ENCODE data around the gene PPARG. TPM values are rescaled to one million over a fixed set of nuclear protein-coding genes. Genes with fewer than 3 reads are reported as not detected.
A peak's percentile ranks its signal among the peaks of the same experiment; 100 is the strongest.

The PPARG gene
- total and polyA plus RNA-seq, 2 experiments from 2014 or later: 0.15 to 0.42 TPM

- no peak for TF ChIP-seq CTCF (conservative IDR thresholded peaks at IDR 0.05; ENCODE audit: low read depth in 2 of 2)
These were observed 135.9 kb downstream of the PPARG start (continued) for GRCh38 chr3:12424635-12425319.

DNA sequence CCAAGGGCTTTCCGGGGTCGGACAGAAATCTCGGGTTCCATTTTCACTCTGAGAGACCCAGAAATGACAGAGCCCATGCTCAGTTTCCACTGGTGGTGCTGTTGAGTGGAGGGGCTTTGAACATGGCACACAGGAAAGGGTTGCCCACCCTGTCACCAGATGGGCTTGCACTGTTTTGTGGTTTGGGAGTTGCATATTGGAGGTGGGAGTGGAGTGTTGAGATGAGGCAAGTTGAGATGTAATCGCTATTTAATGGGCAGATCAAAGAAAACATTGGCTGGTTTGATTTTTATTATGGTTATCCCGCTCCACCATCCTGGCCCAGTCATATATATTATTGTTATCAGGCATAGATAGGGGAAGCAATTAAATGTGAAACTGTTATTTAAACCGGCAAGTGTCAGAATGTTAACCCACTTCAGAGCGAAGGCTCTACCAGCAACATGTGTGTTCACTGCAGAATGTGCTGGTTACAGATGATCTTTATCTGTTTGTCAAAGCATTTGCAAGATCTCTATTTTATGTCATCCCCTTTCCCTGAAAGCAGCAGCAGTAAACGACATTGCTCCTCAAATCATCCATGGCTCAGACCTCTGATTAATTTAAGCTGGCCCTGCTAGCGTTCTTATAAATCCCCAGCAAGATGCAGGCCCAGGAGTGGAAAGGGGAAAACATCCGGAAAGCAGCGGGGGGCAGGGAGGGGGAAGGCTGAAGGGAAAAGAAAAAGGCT lies 137.1 kb downstream of the PPARG start:
- H3K79me2 ChIP-seq (replicated peaks; ENCODE audit: insufficient read depth): no peaks in the 10 kb centered on the region
- H3K27me3 ChIP-seq (ENCODE audit: insufficient read depth): no peaks in the 10 kb centered on the region
- peak overlapping the region; percentile 22; the same call in 2 of the 3 replicates for H3K4me3 Mint-ChIP-seq
- peaks cover 46% of the 10 kb centered on the region for H3K4me1 Mint-ChIP-seq
- H3K27me3 Mint-ChIP-seq (ENCODE audit: insufficient read depth, low read depth, poor library complexity): peaks cover 10% of the 10 kb centered on the region
- H3K9me3 Mint-ChIP-seq: no peaks in the 10 kb centered on the region
- no peaks in the 10 kb centered on the region for H3K36me3 Mint-ChIP-seq (ENCODE audit: low read depth)
- no peaks in the 10 kb centered on the region for H3F3A ChIP-seq (replicated peaks; ENCODE audit: low read depth)
- H3K4me1 ChIP-seq (ENCODE audit: insufficient read depth): peaks cover 38% of the 10 kb centered on the region
- H4K20me1 ChIP-seq (replicated peaks; ENCODE audit: insufficient read depth): no peaks in the 10 kb centered on the region
- peak overlapping the region; percentile 47 for H2AFZ ChIP-seq
- no peak overlapping the region for H3K27ac ChIP-seq (ENCODE audit: low read depth)
- no peak overlapping the region for H3K27ac Mint-ChIP-seq
- peak; percentile 33; the same call in 2 of the 3 replicates for ATAC-seq
- H3K9me2 ChIP-seq (ENCODE audit: insufficient read depth): no peaks in the 10 kb centered on the region; the same call in 1 of the 2 replicates
- peak; percentile 56 for DNase-seq (ENCODE audit: low spot score)
- TF ChIP-seq, protein P1, sequence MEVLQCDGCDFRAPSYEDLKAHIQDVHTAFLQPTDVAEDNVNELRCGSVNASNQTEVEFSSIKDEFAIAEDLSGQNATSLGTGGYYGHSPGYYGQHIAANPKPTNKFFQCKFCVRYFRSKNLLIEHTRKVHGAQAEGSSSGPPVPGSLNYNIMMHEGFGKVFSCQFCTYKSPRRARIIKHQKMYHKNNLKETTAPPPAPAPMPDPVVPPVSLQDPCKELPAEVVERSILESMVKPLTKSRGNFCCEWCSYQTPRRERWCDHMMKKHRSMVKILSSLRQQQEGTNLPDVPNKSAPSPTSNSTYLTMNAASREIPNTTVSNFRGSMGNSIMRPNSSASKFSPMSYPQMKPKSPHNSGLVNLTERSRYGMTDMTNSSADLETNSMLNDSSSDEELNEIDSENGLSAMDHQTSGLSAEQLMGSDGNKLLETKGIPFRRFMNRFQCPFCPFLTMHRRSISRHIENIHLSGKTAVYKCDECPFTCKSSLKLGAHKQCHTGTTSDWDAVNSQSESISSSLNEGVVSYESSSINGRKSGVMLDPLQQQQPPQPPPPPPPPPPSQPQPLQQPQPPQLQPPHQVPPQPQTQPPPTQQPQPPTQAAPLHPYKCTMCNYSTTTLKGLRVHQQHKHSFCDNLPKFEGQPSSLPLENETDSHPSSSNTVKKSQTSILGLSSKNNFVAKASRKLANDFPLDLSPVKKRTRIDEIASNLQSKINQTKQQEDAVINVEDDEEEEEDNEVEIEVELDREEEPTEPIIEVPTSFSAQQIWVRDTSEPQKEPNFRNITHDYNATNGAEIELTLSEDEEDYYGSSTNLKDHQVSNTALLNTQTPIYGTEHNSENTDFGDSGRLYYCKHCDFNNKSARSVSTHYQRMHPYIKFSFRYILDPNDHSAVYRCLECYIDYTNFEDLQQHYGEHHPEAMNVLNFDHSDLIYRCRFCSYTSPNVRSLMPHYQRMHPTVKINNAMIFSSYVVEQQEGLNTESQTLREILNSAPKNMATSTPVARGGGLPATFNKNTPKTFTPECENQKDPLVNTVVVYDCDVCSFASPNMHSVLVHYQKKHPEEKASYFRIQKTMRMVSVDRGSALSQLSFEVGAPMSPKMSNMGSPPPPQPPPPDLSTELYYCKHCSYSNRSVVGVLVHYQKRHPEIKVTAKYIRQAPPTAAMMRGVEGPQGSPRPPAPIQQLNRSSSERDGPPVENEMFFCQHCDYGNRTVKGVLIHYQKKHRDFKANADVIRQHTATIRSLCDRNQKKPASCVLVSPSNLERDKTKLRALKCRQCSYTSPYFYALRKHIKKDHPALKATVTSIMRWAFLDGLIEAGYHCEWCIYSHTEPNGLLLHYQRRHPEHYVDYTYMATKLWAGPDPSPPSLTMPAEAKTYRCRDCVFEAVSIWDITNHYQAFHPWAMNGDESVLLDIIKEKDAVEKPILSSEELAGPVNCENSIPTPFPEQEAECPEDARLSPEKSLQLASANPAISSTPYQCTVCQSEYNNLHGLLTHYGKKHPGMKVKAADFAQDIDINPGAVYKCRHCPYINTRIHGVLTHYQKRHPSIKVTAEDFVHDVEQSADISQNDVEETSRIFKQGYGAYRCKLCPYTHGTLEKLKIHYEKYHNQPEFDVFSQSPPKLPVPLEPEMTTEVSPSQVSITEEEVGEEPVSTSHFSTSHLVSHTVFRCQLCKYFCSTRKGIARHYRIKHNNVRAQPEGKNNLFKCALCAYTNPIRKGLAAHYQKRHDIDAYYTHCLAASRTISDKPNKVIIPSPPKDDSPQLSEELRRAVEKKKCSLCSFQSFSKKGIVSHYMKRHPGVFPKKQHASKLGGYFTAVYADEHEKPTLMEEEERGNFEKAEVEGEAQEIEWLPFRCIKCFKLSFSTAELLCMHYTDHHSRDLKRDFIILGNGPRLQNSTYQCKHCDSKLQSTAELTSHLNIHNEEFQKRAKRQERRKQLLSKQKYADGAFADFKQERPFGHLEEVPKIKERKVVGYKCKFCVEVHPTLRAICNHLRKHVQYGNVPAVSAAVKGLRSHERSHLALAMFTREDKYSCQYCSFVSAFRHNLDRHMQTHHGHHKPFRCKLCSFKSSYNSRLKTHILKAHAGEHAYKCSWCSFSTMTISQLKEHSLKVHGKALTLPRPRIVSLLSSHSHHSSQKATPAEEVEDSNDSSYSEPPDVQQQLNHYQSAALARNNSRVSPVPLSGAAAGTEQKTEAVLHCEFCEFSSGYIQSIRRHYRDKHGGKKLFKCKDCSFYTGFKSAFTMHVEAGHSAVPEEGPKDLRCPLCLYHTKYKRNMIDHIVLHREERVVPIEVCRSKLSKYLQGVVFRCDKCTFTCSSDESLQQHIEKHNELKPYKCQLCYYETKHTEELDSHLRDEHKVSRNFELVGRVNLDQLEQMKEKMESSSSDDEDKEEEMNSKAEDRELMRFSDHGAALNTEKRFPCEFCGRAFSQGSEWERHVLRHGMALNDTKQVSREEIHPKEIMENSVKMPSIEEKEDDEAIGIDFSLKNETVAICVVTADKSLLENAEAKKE (CRISPR knock-in tag; IDR thresholded peaks at IDR 0.05): no peak
- no peak for TF ChIP-seq CTCF (conservative IDR thresholded peaks at IDR 0.05; ENCODE audit: low read depth in 2 of 2)
- no peak for TF ChIP-seq EZH2phosphoT487 (IDR thresholded peaks at IDR 0.05; ENCODE audit: unreplicated experiment)
- TF ChIP-seq JUNB (IDR thresholded peaks at IDR 0.05; ENCODE audit: unreplicated experiment): no peak
- no peak for TF ChIP-seq CREB1 (CRISPR knock-in tag; IDR thresholded peaks at IDR 0.05; ENCODE audit: low read depth)
- no peak for TF ChIP-seq ZNF331 (CRISPR knock-in tag; IDR thresholded peaks at IDR 0.05; ENCODE audit: low read depth)
- TF ChIP-seq ZNF114 (CRISPR knock-in tag; IDR thresholded peaks at IDR 0.05): no peak
- no peak for TF ChIP-seq STAT1 (IDR thresholded peaks at IDR 0.05; ENCODE audit: unreplicated experiment)
- TF ChIP-seq POLR2AphosphoS5 (IDR thresholded peaks at IDR 0.05; ENCODE audit: low read depth): no peak
- TF ChIP-seq NANOG (IDR thresholded peaks at IDR 0.05; ENCODE audit: borderline replicate concordance): no peak
- no peaks in the 10 kb centered on the region for H3K36me3 ChIP-seq (ENCODE audit: insufficient read depth)
- peak overlapping the region; percentile 25 for H3K4me2 ChIP-seq
- H3K4me3 ChIP-seq: peak overlapping the region; percentile 8
